Measurements from ENCODE around the gene KLF1. TPM values are rescaled to one million over a fixed set of nuclear protein-coding genes. Genes with fewer than 3 reads are reported as not detected.

The KLF1 gene
- polyA plus RNA-seq, 1 donor from 2014 or later = not detected

DNA sequence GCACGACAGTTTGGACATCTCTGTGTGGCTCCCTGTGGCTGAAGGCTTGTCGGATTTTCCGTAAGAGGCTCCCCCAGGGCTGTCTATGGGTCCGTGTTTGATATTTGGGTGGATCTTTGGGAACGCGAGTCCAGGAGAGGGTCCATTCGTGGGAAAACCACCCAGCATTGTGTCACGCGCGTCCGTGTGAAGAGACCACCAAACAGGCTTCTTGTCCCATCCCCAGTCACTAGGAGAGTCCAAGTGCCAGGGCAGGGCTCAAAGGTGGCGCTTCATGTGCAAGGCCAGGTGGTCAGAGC is 2.4 kb downstream of the KLF1 start:
- no peak overlapping the region for H3K4me2 ChIP-seq (ENCODE audit: low read length)
- no peaks in the 10 kb centered on the region for H3K9me3 ChIP-seq (ENCODE audit: low read length)
- no peaks in the 10 kb centered on the region for H4K20me1 ChIP-seq (ENCODE audit: insufficient read depth)
- no peaks in the 10 kb centered on the region for H3K9me2 ChIP-seq (ENCODE audit: insufficient read depth, low read length)
- H3K4me3 ChIP-seq (ENCODE audit: low read length) = peak overlapping the region; percentile 67
- no peaks in the 10 kb centered on the region for H3F3A ChIP-seq (ENCODE audit: insufficient read depth, low read length, poor library complexity, severe bottlenecking)
- TF ChIP-seq TAF1 (IDR thresholded peaks at IDR 0.05; ENCODE audit: low read depth) (no peak), EZH2 (IDR thresholded peaks at IDR 0.05; ENCODE audit: borderline replicate concordance, insufficient read depth, low read length, poor library complexity, severe bottlenecking) (no peak), SMC3 (conservative IDR thresholded peaks at IDR 0.05; ENCODE audit: poor library complexity) (no peak), MXI1 (conservative IDR thresholded peaks at IDR 0.05; ENCODE audit: poor library complexity, severe bottlenecking) (no peak), POLR2AphosphoS5 (IDR thresholded peaks at IDR 0.05) (no peak), RAD21 (conservative IDR thresholded peaks at IDR 0.05) (no peak), REST (IDR thresholded peaks at IDR 0.05; ENCODE audit: borderline replicate concordance) (no peak), EP300 (conservative IDR thresholded peaks at IDR 0.05; ENCODE audit: poor library complexity, severe bottlenecking) (no peak)
- TF ChIP-seq, protein P1, sequence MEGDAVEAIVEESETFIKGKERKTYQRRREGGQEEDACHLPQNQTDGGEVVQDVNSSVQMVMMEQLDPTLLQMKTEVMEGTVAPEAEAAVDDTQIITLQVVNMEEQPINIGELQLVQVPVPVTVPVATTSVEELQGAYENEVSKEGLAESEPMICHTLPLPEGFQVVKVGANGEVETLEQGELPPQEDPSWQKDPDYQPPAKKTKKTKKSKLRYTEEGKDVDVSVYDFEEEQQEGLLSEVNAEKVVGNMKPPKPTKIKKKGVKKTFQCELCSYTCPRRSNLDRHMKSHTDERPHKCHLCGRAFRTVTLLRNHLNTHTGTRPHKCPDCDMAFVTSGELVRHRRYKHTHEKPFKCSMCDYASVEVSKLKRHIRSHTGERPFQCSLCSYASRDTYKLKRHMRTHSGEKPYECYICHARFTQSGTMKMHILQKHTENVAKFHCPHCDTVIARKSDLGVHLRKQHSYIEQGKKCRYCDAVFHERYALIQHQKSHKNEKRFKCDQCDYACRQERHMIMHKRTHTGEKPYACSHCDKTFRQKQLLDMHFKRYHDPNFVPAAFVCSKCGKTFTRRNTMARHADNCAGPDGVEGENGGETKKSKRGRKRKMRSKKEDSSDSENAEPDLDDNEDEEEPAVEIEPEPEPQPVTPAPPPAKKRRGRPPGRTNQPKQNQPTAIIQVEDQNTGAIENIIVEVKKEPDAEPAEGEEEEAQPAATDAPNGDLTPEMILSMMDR (IDR thresholded peaks at IDR 0.05; ENCODE audit: poor library complexity, severe bottlenecking) = no peak
- H3K27ac ChIP-seq (ENCODE audit: low read length) = no peak overlapping the region
- no peak overlapping the region for H3K9ac ChIP-seq (ENCODE audit: low read length)
- H3K27me3 ChIP-seq (ENCODE audit: insufficient read depth, low read depth, low read length) = peaks cover 57% of the 10 kb centered on the region
- no peaks in the 10 kb centered on the region for H3K36me3 ChIP-seq (ENCODE audit: insufficient read depth, low read length)
- H3K79me2 ChIP-seq (replicated peaks; ENCODE audit: insufficient read depth, low read length) = no peaks in the 10 kb centered on the region
- H2AFZ ChIP-seq (ENCODE audit: low read depth, low read length) = no peak overlapping the region

GRCh38 chr19:12884202-12884601 is 2.8 kb downstream of the KLF1 start:
- no peak for TF ChIP-seq MXI1 (conservative IDR thresholded peaks at IDR 0.05; ENCODE audit: poor library complexity, severe bottlenecking)
- TF ChIP-seq POLR2AphosphoS5 (IDR thresholded peaks at IDR 0.05) = no peak
- Histone ChIP-seq H3K4me3 (ENCODE audit: low read length) (no peak overlapping the region), H3K79me2 (replicated peaks; ENCODE audit: insufficient read depth, low read length) (no peaks in the 10 kb centered on the region), H3K9me2 (ENCODE audit: insufficient read depth, low read length) (no peaks in the 10 kb centered on the region), H3K36me3 (ENCODE audit: insufficient read depth, low read length) (no peaks in the 10 kb centered on the region), H3F3A (ENCODE audit: insufficient read depth, low read length, poor library complexity, severe bottlenecking) (no peaks in the 10 kb centered on the region), H3K27ac (ENCODE audit: low read length) (no peak overlapping the region), H3K4me2 (ENCODE audit: low read length) (no peak overlapping the region), H2AFZ (ENCODE audit: low read depth, low read length) (no peak overlapping the region), H4K20me1 (ENCODE audit: insufficient read depth) (no peaks in the 10 kb centered on the region), H3K9ac (ENCODE audit: low read length) (no peak overlapping the region), H3K9me3 (ENCODE audit: low read length) (no peaks in the 10 kb centered on the region), H3K27me3 (ENCODE audit: insufficient read depth, low read depth, low read length) (peaks cover 57% of the 10 kb centered on the region)

DNA sequence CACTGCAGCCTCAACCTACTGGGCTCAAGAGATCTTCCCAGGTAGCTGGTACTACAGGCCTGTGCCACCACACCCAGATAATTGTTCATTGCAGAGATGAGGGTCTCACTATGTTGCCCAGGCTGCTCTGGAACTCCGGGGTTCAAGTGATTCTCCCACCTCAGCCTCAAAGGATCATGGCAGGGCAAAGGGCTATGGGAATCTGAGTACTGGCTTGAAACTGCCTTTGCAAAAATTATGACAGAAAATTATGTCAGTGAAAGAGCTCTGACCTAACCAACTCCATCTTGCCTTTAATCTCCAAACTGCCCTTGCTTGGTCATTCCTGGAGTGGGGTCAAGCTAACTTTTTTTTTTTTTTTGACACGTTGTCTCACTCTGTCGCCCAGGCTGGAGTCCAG is 4.4 kb downstream of the KLF1 start:
- no peaks in the 10 kb centered on the region for H3F3A ChIP-seq (ENCODE audit: insufficient read depth, low read length, poor library complexity, severe bottlenecking)
- no peak overlapping the region for H2AFZ ChIP-seq (ENCODE audit: low read depth, low read length)
- no peak overlapping the region for H3K4me2 ChIP-seq (ENCODE audit: low read length)
- peaks cover 55% of the 10 kb centered on the region for H3K27me3 ChIP-seq (ENCODE audit: insufficient read depth, low read depth, low read length)
- H4K20me1 ChIP-seq (ENCODE audit: insufficient read depth) = no peaks in the 10 kb centered on the region
- no peak overlapping the region for H3K9ac ChIP-seq (ENCODE audit: low read length)
- TF ChIP-seq EP300 (conservative IDR thresholded peaks at IDR 0.05; ENCODE audit: poor library complexity, severe bottlenecking) (no peak), MXI1 (conservative IDR thresholded peaks at IDR 0.05; ENCODE audit: poor library complexity, severe bottlenecking) (no peak), EZH2 (IDR thresholded peaks at IDR 0.05; ENCODE audit: borderline replicate concordance, insufficient read depth, low read length, poor library complexity, severe bottlenecking) (no peak), POLR2AphosphoS5 (IDR thresholded peaks at IDR 0.05) (no peak), TAF1 (IDR thresholded peaks at IDR 0.05; ENCODE audit: low read depth) (no peak)
- TF ChIP-seq, protein P1 (IDR thresholded peaks at IDR 0.05; ENCODE audit: poor library complexity, severe bottlenecking) = no peak
- H3K27ac ChIP-seq (ENCODE audit: low read length) = no peak overlapping the region
- no peaks in the 10 kb centered on the region for H3K36me3 ChIP-seq (ENCODE audit: insufficient read depth, low read length)
- H3K4me3 ChIP-seq (ENCODE audit: low read length) = no peak overlapping the region
- no peaks in the 10 kb centered on the region for H3K79me2 ChIP-seq (replicated peaks; ENCODE audit: insufficient read depth, low read length)
- no peaks in the 10 kb centered on the region for H3K9me3 ChIP-seq (ENCODE audit: low read length)
- no peaks in the 10 kb centered on the region for H3K9me2 ChIP-seq (ENCODE audit: insufficient read depth, low read length)
